B cell (primary cell): ENCODE results near the gene LAMA4.

ENCODE experiments used
- EZH2 ChIP-seq: IDR thresholded peaks from 2 replicates; pipeline ENCODE4 v1.6.1; 2012; ENCODE audit warnings: borderline replicate concordance, low read depth, mild to moderate bottlenecking, moderate library complexity, low read length; ENCODE audit not compliant: insufficient read depth, poor library complexity, severe bottlenecking
- TF ChIP-seq, protein P1 (sequence below): fragments of 200-600 bp; IDR thresholded peaks from one replicate; pipeline ENCODE4 v1.8.0; 2022; ENCODE audit warnings: antibody characterized with exemption, mild to moderate bottlenecking

DNA sequence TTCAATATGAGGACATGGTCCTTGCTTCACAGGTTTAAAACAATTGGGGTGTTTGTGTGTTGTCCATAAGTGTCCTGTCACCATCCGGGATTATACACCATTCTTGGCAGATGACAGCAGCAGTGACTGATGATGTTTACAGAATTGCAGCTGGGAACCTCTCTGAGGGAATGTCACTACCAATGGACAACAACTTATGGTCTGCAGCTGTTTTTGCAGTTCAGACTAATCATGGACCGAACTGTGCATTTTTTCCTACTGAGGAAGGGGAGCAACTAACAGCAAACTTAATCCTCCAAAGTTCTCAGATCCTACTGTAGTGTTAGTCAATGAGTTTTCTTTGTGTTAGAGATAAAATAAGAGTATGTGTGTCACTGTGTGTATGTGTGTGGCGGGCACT, 140.9 kb downstream of the LAMA4 start:
- TF ChIP-seq, protein P1, sequence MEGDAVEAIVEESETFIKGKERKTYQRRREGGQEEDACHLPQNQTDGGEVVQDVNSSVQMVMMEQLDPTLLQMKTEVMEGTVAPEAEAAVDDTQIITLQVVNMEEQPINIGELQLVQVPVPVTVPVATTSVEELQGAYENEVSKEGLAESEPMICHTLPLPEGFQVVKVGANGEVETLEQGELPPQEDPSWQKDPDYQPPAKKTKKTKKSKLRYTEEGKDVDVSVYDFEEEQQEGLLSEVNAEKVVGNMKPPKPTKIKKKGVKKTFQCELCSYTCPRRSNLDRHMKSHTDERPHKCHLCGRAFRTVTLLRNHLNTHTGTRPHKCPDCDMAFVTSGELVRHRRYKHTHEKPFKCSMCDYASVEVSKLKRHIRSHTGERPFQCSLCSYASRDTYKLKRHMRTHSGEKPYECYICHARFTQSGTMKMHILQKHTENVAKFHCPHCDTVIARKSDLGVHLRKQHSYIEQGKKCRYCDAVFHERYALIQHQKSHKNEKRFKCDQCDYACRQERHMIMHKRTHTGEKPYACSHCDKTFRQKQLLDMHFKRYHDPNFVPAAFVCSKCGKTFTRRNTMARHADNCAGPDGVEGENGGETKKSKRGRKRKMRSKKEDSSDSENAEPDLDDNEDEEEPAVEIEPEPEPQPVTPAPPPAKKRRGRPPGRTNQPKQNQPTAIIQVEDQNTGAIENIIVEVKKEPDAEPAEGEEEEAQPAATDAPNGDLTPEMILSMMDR = no peak
- TF ChIP-seq EZH2 = no peak
